GM21390 (cell line): ENCODE measurements around the gene ZNF805.
"Not testable (repeated sequence)": the region's sequence is repeated elsewhere in the genome, so short reads cannot be mapped to it uniquely, and the experiment has no call there.

Source experiments
- ATAC-seq: cut with Tn5 transposase; IDR thresholded peaks from one replicate; pipeline ENCODE4 v1.9.1; 2021; ENCODE audit not compliant: unreplicated experiment

ZNF805 gene

DNA sequence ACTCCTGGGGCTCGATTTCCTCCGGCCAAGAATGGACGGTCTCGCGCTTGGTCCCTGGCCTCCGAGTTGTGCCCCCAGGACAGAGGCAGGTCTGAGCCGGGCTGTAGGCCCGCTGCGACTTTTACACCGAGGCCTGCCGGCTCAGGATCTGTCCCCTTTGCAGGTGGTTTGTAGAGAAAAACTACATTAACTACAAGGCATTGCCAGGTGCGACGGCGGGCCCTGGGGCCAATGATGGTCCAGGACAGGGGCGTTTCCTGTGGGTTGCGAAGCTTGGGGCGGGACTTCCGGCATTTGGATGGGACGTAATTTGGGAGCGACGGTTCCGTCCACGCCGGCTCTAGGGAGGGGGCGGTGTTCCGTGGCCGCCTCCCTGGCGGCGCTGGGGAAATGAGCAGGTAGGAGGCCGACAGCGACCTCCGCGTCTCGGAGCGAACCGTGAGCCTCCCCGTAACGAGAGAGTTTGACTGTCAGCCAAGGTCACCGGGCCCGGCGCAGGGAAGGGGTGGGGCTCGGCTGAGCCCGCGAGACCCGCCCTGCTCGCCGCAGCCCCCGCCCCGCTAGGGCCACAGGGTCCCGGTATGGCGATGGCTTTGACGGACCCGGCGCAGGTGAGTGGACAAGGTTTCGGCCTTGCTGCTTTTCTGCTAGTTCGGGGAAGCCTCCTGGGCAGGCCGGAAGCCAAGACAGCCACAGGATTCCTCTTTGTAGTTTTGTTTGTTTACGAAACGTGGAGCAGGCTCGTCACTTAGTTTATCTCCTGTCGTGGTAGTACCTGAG, at the start of gene ZNF805:
ZNF805 (plus strand) TSS at position 322 of the 780 bp plus-strand sequence; CDS start at position 582, 260 bp downstream.
- peak; percentile 90 for ATAC-seq

- peak; percentile 90 for ATAC-seq
Measured at GRCh38 chr19:57191141-57192076, 49.0 kb upstream of the ZNF805 start, which contains the start of gene ZNF264. TSS of gene ZNF264 (plus strand) at chr19:57191500. CDS start at chr19:57191914, 414 bp downstream.

GRCh38 chr19:57192077-57192420, 48.4 kb upstream of the ZNF805 start:
- ATAC-seq = no peak

- ATAC-seq = no peak
Measured at GRCh38 chr19:57192993-57193392, 47.4 kb upstream of the ZNF805 start.

DNA sequence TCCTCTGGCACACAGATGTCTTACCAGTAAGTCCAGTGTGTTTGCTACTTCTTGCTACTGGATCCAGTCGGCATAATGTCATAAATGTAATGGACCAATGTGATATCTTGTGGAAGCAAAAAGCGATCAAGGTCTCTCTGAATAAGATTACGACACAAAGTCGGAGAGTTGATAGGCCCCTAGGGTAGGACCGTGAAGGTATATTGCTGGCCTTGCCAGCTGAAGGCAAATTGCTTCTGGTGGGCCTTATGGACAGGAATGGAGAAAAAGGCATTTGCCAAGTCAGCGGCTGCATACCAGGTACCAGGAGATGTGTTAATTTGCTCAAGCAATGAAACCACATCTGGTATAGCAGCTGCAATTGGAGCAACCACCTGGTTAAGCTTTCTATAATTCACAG, 42.6 kb upstream of the ZNF805 start:
- not testable (repeated sequence) for ATAC-seq

DNA sequence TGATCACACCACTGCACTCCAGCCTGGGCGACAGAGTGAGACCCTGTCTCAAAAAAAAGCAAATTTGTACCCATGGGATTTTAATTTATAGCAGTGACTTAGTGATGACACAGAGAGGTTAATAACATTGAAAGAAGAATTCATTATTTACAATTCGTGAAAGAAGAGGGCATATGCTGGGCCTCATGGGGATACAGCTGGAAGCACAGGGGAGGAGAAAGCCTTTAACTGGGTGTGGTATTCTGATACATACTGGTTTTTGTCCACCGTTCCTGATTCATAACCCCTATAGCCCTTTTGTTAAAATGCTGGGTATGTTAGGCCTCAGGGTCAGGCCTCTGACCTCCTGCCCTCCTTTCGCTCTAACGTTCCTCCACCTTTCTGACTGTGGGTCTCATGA, 38.3 kb upstream of the ZNF805 start:
- no peak for ATAC-seq

DNA sequence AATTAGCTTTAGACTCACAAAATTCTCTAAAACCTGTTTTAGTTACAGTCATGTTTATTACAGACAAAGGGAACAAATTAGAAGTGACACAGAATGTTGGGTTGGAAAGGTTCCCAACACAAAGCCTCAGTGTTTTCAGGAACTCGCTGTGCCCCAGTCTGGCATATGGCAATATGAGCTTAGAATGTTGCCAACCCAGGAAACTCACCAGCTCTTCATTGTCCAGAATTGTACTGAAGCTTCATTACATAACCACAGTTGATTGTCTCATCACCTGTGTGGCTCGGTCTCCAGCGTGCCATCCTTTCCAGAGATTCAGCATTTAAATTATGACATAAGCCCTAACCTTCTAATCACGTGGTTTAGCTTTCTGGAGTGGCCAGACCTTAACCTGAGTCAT, 30.1 kb upstream of the ZNF805 start:
- no peak for ATAC-seq

DNA sequence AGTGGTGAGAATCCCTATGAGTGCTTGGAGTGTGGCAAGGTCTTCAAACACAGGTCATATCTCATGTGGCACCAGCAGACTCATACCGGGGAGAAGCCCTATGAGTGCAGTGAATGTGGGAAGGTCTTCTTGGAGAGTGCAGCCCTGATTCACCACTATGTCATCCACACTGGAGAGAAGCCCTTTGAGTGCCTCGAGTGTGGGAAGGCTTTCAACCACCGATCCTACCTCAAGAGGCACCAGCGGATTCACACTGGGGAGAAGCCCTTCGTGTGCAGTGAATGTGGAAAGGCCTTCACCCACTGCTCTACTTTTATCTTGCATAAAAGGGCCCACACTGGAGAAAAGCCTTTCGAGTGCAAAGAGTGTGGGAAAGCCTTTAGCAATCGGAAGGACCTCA, 28.3 kb upstream of the ZNF805 start:
- ATAC-seq = no peak

DNA sequence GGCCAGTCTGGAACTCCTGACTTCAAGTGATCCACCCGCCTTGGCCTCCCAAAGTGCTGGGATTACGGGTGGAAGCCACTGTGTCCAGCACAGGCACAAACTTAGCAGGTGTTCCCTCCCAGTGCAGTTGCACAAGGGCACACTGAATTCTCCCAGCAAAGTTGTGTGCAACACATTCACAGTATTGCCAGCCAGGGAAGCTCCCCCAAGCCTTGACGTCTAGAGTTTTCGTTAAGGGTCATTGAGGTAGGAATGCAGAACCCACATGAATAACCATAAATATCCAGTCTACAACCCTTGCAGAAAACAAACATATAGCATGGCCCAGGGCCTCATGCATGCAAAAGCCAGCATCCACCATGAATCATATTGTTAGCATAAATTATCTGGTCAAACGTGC, 12.9 kb upstream of the ZNF805 start:
- no peak for ATAC-seq

- no peak for ATAC-seq
Measured at GRCh38 chr19:57231686-57232085, 8.7 kb upstream of the ZNF805 start.

GRCh38 chr19:57233207-57233606, 7.2 kb upstream of the ZNF805 start:
- ATAC-seq = no peak

DNA sequence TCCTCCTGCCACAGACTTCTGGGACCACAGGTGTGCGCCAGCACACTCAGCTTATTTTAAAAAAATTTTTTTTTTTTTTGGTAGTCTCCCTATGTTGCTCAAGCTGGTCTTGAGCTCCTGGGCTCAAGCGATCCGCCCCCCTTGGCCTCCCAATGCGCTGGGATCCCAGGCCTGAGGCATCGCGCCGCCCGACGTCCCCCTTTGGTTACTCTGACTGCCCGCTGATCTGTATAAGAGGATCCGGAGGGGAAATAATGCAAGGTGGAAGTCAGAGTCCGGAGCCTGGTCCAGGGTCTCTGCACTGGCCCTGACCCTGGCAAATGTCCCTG, 486 bp upstream of the ZNF805 start:
- ATAC-seq = peak; percentile 11

DNA sequence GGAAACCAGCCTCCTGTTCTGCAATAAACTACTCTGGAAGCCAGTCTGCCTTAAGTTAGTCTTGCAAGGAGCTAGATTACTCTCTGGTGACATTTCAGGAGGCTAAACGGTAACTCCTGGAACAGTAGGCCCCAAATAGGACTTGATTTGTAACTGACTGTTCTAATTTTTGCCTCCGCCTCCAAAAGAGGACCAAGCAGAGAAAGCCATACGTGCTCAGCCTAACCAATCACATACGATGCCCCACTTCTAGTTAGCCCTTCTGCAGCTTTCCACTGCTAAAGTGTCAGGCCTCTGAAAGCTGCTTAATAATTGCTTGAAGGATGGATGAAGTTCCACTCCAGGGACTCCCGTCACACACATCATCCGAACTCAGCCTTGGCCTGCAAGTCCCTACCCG, 744 bp downstream of the ZNF805 start:
- no peak for ATAC-seq

- ATAC-seq = no peak
Measured at GRCh38 chr19:57242821-57243220, 2.4 kb downstream of the ZNF805 start.

- no peak for ATAC-seq
Measured at GRCh38 chr19:57244513-57244912, 4.1 kb downstream of the ZNF805 start.

GRCh38 chr19:57245066-57245465, 4.6 kb downstream of the ZNF805 start:
- ATAC-seq = no peak

- no peak for ATAC-seq
Measured at GRCh38 chr19:57245959-57246358, 5.5 kb downstream of the ZNF805 start.

- no peak for ATAC-seq
Measured at GRCh38 chr19:57248646-57249045, 8.2 kb downstream of the ZNF805 start.

- no peak for ATAC-seq
Measured at GRCh38 chr19:57249329-57249728, 8.9 kb downstream of the ZNF805 start.

- not testable (repeated sequence) for ATAC-seq
Measured at GRCh38 chr19:57253767-57254166, 13.3 kb downstream of the ZNF805 start.

DNA sequence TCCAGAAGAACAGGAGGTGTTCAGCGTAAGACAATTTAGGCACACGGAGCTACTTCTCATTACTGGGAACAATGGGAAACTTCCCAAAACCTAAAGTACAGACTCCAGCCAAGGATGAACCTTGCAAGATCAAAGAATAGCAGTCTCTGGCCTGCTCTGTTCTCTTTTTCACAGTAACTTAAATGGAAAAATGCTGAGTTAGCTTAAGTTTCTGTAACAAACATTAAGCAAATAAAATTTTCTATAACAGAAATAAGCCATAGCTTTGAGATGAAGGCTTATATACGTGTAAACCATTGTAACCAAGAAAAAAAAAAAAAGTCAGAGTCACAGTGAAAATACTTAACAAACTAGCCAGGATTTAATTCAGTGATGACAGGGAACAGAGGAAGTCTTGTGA, 21.6 kb downstream of the ZNF805 start:
- ATAC-seq = no peak

DNA sequence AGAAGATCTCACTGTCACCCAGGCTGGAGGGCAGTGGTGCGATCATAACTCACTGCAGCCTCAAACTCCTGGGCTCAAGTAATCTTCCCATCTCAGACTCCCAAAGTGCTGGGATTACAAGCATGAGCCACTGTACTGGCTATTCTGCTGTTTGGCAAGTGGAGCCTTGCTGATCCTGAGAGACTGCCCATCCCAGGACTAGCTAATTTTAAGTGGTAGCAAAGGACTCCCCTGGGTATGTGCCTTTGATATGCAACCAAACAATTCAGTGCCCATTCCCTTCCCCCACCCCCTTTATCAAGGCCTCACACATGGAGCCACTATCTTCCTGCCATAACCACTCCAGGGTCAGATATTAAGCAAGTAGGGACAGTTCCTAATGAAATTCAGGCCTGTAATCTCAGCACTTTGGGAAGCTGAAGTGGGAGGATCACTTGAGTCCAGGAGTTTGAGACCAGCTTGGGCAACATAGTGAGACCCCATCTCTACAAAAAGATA, 22.9 kb downstream of the ZNF805 start:
- ATAC-seq = no peak
